HL-60 (cell line): Measurements from ENCODE around the gene SNX25.
"Not testable (repeated sequence)": the region's sequence is repeated elsewhere in the genome, so short reads cannot be mapped to it uniquely, and the experiment has no call there.

ENCODE experiments used
- CTCF ChIP-seq: IDR thresholded peaks from one replicate; pipeline ENCODE4 v1.5.1; 2011; ENCODE audit warnings: low read length, control low read depth, inconsistent platforms; ENCODE audit not compliant: insufficient read depth
- GABPA ChIP-seq: IDR thresholded peaks from 2 replicates; pipeline ENCODE4 v1.6.1; 2012; ENCODE audit warnings: low read depth
- POLR2AphosphoS5 ChIP-seq: IDR thresholded peaks from 2 replicates; pipeline ENCODE4 v1.6.1; 2012; ENCODE audit warnings: low read depth
- TF ChIP-seq, protein P1 (sequence below): IDR thresholded peaks from 2 replicates; pipeline ENCODE4 v1.6.1; 2012; ENCODE audit warnings: low read depth; ENCODE audit not compliant: insufficient replicate concordance

DNA sequence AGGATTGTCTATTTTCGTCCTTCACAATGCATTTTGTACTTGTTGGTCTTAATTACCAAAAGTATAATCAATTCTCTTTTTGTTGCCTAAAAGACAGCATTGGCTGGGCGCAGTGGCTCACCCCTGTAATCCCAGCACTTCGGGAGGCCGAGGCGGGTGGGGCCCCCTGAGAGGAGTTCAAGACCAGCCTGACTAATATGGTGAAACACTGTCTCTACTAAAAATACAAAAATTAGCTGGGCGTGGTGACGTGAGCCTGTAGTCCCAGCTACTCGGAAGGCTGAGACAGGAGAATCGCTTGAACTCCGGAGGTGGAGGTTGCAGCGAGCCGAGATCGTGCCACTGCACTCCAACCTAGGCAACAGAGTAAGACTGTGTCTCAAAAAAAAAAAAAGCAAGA, 4.3 kb upstream of the SNX25 start:
- not testable (repeated sequence) for TF ChIP-seq POLR2AphosphoS5, CTCF, GABPA
- TF ChIP-seq, protein P1, sequence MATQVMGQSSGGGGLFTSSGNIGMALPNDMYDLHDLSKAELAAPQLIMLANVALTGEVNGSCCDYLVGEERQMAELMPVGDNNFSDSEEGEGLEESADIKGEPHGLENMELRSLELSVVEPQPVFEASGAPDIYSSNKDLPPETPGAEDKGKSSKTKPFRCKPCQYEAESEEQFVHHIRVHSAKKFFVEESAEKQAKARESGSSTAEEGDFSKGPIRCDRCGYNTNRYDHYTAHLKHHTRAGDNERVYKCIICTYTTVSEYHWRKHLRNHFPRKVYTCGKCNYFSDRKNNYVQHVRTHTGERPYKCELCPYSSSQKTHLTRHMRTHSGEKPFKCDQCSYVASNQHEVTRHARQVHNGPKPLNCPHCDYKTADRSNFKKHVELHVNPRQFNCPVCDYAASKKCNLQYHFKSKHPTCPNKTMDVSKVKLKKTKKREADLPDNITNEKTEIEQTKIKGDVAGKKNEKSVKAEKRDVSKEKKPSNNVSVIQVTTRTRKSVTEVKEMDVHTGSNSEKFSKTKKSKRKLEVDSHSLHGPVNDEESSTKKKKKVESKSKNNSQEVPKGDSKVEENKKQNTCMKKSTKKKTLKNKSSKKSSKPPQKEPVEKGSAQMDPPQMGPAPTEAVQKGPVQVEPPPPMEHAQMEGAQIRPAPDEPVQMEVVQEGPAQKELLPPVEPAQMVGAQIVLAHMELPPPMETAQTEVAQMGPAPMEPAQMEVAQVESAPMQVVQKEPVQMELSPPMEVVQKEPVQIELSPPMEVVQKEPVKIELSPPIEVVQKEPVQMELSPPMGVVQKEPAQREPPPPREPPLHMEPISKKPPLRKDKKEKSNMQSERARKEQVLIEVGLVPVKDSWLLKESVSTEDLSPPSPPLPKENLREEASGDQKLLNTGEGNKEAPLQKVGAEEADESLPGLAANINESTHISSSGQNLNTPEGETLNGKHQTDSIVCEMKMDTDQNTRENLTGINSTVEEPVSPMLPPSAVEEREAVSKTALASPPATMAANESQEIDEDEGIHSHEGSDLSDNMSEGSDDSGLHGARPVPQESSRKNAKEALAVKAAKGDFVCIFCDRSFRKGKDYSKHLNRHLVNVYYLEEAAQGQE: not testable (repeated sequence)
